Fibroblast of peridontal ligament (primary cell): ENCODE measurements around the gene SOX8.
"Not testable (repeated sequence)": the region's sequence is repeated elsewhere in the genome, so short reads cannot be mapped to it uniquely, and the experiment has no call there.

ENCODE experiments used
- DNase-seq: peaks from one replicate; pipeline ENCODE4 v3.0.0-alpha.2; 2010; ENCODE audit errors: extremely low read depth

SOX8 gene

GRCh38 chr16:953818-954217 is 27.8 kb upstream of the SOX8 start:
- not testable (repeated sequence) for DNase-seq

- DNase-seq: not testable (repeated sequence)
Observed at GRCh38 chr16:955766-956165, 25.8 kb upstream of the SOX8 start.

GRCh38 chr16:959232-960040 is 22.1 kb upstream of the SOX8 start:
- no peak for DNase-seq

GRCh38 chr16:962366-962765 is 19.2 kb upstream of the SOX8 start:
- no peak for DNase-seq

- no peak for DNase-seq
Observed at GRCh38 chr16:962901-963814, 18.4 kb upstream of the SOX8 start.

- no peak for DNase-seq
Observed at GRCh38 chr16:963913-964312, 17.7 kb upstream of the SOX8 start.

GRCh38 chr16:964356-965035 is 17.1 kb upstream of the SOX8 start:
- peak; percentile 27 for DNase-seq

- no peak for DNase-seq
Observed at GRCh38 chr16:965036-965395, 16.6 kb upstream of the SOX8 start.

GRCh38 chr16:965487-965886 is 16.1 kb upstream of the SOX8 start:
- DNase-seq: no peak

- DNase-seq: no peak
Observed at GRCh38 chr16:966035-966434, 15.5 kb upstream of the SOX8 start.

- no peak for DNase-seq
Observed at GRCh38 chr16:966505-966904, 15.1 kb upstream of the SOX8 start.

- no peak for DNase-seq
Observed at GRCh38 chr16:967077-967541, 14.5 kb upstream of the SOX8 start.

GRCh38 chr16:967546-968295 is 13.8 kb upstream of the SOX8 start:
- no peak for DNase-seq

GRCh38 chr16:968620-969019 is 12.9 kb upstream of the SOX8 start:
- DNase-seq: no peak

GRCh38 chr16:969508-970385 is 11.8 kb upstream of the SOX8 start:
- DNase-seq: peak; percentile 9

- DNase-seq: no peak
Observed at GRCh38 chr16:970386-970765, 11.2 kb upstream of the SOX8 start.

- peak; percentile 79 for DNase-seq
Observed at GRCh38 chr16:970766-971581, 10.6 kb upstream of the SOX8 start, which contains the start of gene LMF1. LMF1 (minus strand) TSS chr16:970984; CDS start chr16:970980, 4 bp downstream.

GRCh38 chr16:971582-971905 is 10.0 kb upstream of the SOX8 start:
- no peak for DNase-seq

GRCh38 chr16:971981-972315 is 9.6 kb upstream of the SOX8 start:
- no peak for DNase-seq
